Osteoblast (primary cell): ENCODE data around the gene TDP1. TPM values are rescaled to one million over a fixed set of nuclear protein-coding genes. Genes with fewer than 3 reads are reported as not detected.

ENCODE experiments used
- DNase-seq: peaks from one replicate; pipeline ENCODE4 v3.0.0; 2011; ENCODE audit warnings: low spot score, mixed read lengths; ENCODE audit not compliant: insufficient read length; ENCODE audit errors: missing footprints
- H2AFZ ChIP-seq: 2 replicates; pipeline ENCODE4 v1.6.0; 2011; ENCODE audit warnings: mild to moderate bottlenecking, low read length
- H3K27ac ChIP-seq: 2 replicates; pipeline ENCODE4 v1.5.1; 2011; ENCODE audit warnings: mild to moderate bottlenecking, low read depth, low read length, moderate library complexity
- H3K27me3 ChIP-seq: 2 replicates; pipeline ENCODE4 v1.6.0; 2012; ENCODE audit warnings: mild to moderate bottlenecking, control low read depth, inconsistent platforms, low read length, moderate library complexity; ENCODE audit not compliant: insufficient read depth
- H3K36me3 ChIP-seq: 2 replicates; pipeline ENCODE4 v1.5.1; 2011; ENCODE audit warnings: mild to moderate bottlenecking, low read length, control low read depth, moderate library complexity; ENCODE audit not compliant: insufficient read depth
- H3K4me1 ChIP-seq: 2 replicates; pipeline ENCODE4 v1.5.1; 2011; ENCODE audit warnings: mild to moderate bottlenecking, low read length, control low read depth, moderate library complexity; ENCODE audit not compliant: insufficient read depth
- H3K4me2 ChIP-seq: 2 replicates; pipeline ENCODE4 v1.6.0; 2011; ENCODE audit warnings: mild to moderate bottlenecking, low read length; ENCODE audit not compliant: insufficient read depth
- H3K4me3 ChIP-seq: fragments of 200-600 bp; sonication (generic); 3 replicates; pipeline ENCODE4 v1.5.1; 2012; ENCODE audit warnings: mild to moderate bottlenecking, low read length, inconsistent platforms; ENCODE audit not compliant: insufficient read depth
- H3K79me2 ChIP-seq: 2 replicates; pipeline ENCODE4 v1.6.0; 2012; ENCODE audit warnings: mild to moderate bottlenecking, low read length, control low read depth, inconsistent platforms; ENCODE audit not compliant: insufficient read depth
- H3K9me3 ChIP-seq: 2 replicates; pipeline ENCODE4 v1.5.1; 2011; ENCODE audit warnings: low read depth, low read length, control low read depth
- H4K20me1 ChIP-seq: 2 replicates; pipeline ENCODE4 v1.6.0; 2012; ENCODE audit warnings: mild to moderate bottlenecking, low read length, control low read depth; ENCODE audit not compliant: insufficient read depth
- CTCF ChIP-seq: IDR thresholded peaks from 2 replicates; pipeline ENCODE4 v1.5.1; 2011; ENCODE audit warnings: mild to moderate bottlenecking, low read depth, low read length, moderate library complexity; ENCODE audit errors: extremely low read depth
- total RNA-seq: library from RNA; depleted of rRNA; stranded (reverse); fragments of >200 nt; gene quantifications from 2 replicates; pipeline ENCODE4 v1.2.3, GENCODE V29; 2012

Gene TDP1
- total RNA-seq, 1 donor = 11.2 TPM

GRCh38 chr14:89955022-89955744 lies 544 bp upstream of the TDP1 start:
- Histone ChIP-seq H3K79me2 (peaks cover 34% of the 10 kb centered on the region), H3K27me3 (no peaks in the 10 kb centered on the region), H3K4me2 (peak overlapping the region; percentile 100), H3K4me3 (peak overlapping the region; percentile 85), H3K27ac (peak overlapping the region; percentile 92), H3K4me1 (peaks cover 8% of the 10 kb centered on the region), H2AFZ (peak overlapping the region; percentile 96), H3K36me3 (peaks cover 24% of the 10 kb centered on the region), H4K20me1 (no peaks in the 10 kb centered on the region), H3K9me3 (no peaks in the 10 kb centered on the region)
- DNase-seq = no peak
- TF ChIP-seq CTCF = no peak

- Histone ChIP-seq H3K4me2 (peak overlapping the region; percentile 100), H3K27ac (peak overlapping the region; percentile 92), H3K4me1 (peaks cover 8% of the 10 kb centered on the region), H3K36me3 (peaks cover 23% of the 10 kb centered on the region), H3K27me3 (no peaks in the 10 kb centered on the region), H3K79me2 (peaks cover 47% of the 10 kb centered on the region), H4K20me1 (no peaks in the 10 kb centered on the region), H3K9me3 (no peaks in the 10 kb centered on the region), H2AFZ (peak overlapping the region; percentile 96), H3K4me3 (peak overlapping the region; percentile 85)
- DNase-seq = no peak
- no peak for TF ChIP-seq CTCF
Measured at GRCh38 chr14:89956661-89957009, 908 bp downstream of the TDP1 start.

GRCh38 chr14:89957376-89957775 lies 1.6 kb downstream of the TDP1 start:
- Histone ChIP-seq H3K4me1 (peaks cover 8% of the 10 kb centered on the region), H3K36me3 (peaks cover 25% of the 10 kb centered on the region), H3K27me3 (no peaks in the 10 kb centered on the region), H2AFZ (no peak overlapping the region), H3K9me3 (no peaks in the 10 kb centered on the region), H3K79me2 (peaks cover 53% of the 10 kb centered on the region), H3K27ac (peak overlapping the region; percentile 92), H4K20me1 (no peaks in the 10 kb centered on the region), H3K4me3 (peak overlapping the region; percentile 85), H3K4me2 (peak overlapping the region; percentile 100)
- TF ChIP-seq CTCF = no peak
- DNase-seq = no peak

- no peak for TF ChIP-seq CTCF
Measured at GRCh38 chr14:89957791-89958190, 2.1 kb downstream of the TDP1 start.

More at GRCh38 chr14:89957791-89958190, 2.1 kb downstream of the TDP1 start:
- peaks cover 8% of the 10 kb centered on the region for H3K4me1 ChIP-seq
- H3K27ac ChIP-seq = no peak overlapping the region
- H3K9me3 ChIP-seq = no peaks in the 10 kb centered on the region
- peaks cover 53% of the 10 kb centered on the region for H3K79me2 ChIP-seq
- peaks cover 22% of the 10 kb centered on the region for H3K36me3 ChIP-seq
- no peaks in the 10 kb centered on the region for H3K27me3 ChIP-seq
- H3K4me3 ChIP-seq = no peak overlapping the region
- no peak overlapping the region for H2AFZ ChIP-seq
- H4K20me1 ChIP-seq = no peaks in the 10 kb centered on the region
- DNase-seq = peak; percentile 67
- H3K4me2 ChIP-seq = no peak overlapping the region
